ENCODE data around the gene IMMP2L. TPM values are rescaled to one million over a fixed set of nuclear protein-coding genes. Genes with fewer than 3 reads are reported as not detected.

Gene IMMP2L
- total and polyA plus RNA-seq, 2 of the 8 experiments (the other 6 are each of a cell fraction or from before 2014, with no cell fraction given), result 2.3 to 10.1 TPM

DNA sequence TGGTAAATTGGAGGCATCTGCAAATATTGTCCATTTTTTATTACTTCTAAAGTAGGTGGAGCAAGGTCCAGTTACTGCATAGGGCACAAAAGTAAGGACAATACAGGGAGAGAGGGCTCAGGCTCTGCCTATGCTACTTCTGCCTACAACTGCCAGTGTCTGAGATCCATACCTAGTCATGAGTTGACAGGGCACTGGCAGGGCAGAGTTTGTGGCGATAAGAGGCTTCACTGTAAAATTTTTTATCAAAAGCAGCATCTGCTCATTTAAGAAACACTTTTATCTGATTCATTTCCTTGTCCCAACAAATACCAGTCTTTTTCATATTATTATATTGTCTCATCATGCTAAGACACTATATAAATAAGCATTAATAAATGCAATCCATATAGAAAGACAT, 293.4 kb downstream of the IMMP2L start (continued):
- TF ChIP-seq, protein P1, sequence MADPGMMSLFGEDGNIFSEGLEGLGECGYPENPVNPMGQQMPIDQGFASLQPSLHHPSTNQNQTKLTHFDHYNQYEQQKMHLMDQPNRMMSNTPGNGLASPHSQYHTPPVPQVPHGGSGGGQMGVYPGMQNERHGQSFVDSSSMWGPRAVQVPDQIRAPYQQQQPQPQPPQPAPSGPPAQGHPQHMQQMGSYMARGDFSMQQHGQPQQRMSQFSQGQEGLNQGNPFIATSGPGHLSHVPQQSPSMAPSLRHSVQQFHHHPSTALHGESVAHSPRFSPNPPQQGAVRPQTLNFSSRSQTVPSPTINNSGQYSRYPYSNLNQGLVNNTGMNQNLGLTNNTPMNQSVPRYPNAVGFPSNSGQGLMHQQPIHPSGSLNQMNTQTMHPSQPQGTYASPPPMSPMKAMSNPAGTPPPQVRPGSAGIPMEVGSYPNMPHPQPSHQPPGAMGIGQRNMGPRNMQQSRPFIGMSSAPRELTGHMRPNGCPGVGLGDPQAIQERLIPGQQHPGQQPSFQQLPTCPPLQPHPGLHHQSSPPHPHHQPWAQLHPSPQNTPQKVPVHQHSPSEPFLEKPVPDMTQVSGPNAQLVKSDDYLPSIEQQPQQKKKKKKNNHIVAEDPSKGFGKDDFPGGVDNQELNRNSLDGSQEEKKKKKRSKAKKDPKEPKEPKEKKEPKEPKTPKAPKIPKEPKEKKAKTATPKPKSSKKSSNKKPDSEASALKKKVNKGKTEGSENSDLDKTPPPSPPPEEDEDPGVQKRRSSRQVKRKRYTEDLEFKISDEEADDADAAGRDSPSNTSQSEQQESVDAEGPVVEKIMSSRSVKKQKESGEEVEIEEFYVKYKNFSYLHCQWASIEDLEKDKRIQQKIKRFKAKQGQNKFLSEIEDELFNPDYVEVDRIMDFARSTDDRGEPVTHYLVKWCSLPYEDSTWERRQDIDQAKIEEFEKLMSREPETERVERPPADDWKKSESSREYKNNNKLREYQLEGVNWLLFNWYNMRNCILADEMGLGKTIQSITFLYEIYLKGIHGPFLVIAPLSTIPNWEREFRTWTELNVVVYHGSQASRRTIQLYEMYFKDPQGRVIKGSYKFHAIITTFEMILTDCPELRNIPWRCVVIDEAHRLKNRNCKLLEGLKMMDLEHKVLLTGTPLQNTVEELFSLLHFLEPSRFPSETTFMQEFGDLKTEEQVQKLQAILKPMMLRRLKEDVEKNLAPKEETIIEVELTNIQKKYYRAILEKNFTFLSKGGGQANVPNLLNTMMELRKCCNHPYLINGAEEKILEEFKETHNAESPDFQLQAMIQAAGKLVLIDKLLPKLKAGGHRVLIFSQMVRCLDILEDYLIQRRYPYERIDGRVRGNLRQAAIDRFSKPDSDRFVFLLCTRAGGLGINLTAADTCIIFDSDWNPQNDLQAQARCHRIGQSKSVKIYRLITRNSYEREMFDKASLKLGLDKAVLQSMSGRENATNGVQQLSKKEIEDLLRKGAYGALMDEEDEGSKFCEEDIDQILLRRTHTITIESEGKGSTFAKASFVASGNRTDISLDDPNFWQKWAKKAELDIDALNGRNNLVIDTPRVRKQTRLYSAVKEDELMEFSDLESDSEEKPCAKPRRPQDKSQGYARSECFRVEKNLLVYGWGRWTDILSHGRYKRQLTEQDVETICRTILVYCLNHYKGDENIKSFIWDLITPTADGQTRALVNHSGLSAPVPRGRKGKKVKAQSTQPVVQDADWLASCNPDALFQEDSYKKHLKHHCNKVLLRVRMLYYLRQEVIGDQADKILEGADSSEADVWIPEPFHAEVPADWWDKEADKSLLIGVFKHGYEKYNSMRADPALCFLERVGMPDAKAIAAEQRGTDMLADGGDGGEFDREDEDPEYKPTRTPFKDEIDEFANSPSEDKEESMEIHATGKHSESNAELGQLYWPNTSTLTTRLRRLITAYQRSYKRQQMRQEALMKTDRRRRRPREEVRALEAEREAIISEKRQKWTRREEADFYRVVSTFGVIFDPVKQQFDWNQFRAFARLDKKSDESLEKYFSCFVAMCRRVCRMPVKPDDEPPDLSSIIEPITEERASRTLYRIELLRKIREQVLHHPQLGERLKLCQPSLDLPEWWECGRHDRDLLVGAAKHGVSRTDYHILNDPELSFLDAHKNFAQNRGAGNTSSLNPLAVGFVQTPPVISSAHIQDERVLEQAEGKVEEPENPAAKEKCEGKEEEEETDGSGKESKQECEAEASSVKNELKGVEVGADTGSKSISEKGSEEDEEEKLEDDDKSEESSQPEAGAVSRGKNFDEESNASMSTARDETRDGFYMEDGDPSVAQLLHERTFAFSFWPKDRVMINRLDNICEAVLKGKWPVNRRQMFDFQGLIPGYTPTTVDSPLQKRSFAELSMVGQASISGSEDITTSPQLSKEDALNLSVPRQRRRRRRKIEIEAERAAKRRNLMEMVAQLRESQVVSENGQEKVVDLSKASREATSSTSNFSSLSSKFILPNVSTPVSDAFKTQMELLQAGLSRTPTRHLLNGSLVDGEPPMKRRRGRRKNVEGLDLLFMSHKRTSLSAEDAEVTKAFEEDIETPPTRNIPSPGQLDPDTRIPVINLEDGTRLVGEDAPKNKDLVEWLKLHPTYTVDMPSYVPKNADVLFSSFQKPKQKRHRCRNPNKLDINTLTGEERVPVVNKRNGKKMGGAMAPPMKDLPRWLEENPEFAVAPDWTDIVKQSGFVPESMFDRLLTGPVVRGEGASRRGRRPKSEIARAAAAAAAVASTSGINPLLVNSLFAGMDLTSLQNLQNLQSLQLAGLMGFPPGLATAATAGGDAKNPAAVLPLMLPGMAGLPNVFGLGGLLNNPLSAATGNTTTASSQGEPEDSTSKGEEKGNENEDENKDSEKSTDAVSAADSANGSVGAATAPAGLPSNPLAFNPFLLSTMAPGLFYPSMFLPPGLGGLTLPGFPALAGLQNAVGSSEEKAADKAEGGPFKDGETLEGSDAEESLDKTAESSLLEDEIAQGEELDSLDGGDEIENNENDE (IDR thresholded peaks at IDR 0.05; ENCODE audit: insufficient replicate concordance, low read length), result no peak
- TF ChIP-seq ZNF274 (IDR thresholded peaks at IDR 0.05; ENCODE audit: borderline replicate concordance, extremely low read depth, low read length), result no peak
- no peak for TF ChIP-seq POU5F1 (IDR thresholded peaks at IDR 0.05; ENCODE audit: low read depth, low read length)
- TF ChIP-seq SRF (IDR thresholded peaks at IDR 0.05; ENCODE audit: low read depth, low read length), result no peak
- no peak for TF ChIP-seq KDM1A (IDR thresholded peaks at IDR 0.05; ENCODE audit: borderline replicate concordance, low read length)
- TF ChIP-seq, protein P2, sequence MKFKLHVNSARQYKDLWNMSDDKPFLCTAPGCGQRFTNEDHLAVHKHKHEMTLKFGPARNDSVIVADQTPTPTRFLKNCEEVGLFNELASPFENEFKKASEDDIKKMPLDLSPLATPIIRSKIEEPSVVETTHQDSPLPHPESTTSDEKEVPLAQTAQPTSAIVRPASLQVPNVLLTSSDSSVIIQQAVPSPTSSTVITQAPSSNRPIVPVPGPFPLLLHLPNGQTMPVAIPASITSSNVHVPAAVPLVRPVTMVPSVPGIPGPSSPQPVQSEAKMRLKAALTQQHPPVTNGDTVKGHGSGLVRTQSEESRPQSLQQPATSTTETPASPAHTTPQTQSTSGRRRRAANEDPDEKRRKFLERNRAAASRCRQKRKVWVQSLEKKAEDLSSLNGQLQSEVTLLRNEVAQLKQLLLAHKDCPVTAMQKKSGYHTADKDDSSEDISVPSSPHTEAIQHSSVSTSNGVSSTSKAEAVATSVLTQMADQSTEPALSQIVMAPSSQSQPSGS (IDR thresholded peaks at IDR 0.05; ENCODE audit: low read length), result no peak
- no peak for TF ChIP-seq KDM5A (IDR thresholded peaks at IDR 0.05; ENCODE audit: low read length)

Measured in H1 (cell line).